ENCODE data around the gene RS1. TPM values are rescaled to one million over a fixed set of nuclear protein-coding genes. Genes with fewer than 3 reads are reported as not detected.

RS1 gene
- total RNA-seq, 2 donors from 2014 or later = not detected

- ATAC-seq (ENCODE audit: insufficient number of reproducible peaks, low FRiP score, low read depth) = no peak
- Histone ChIP-seq H3K4me3 (no peak overlapping the region), H3K27ac (no peak overlapping the region)
Observed at GRCh38 chrX:18692541-18692940, 20.6 kb upstream of the RS1 start.

GRCh38 chrX:18691431-18691830 is 19.5 kb upstream of the RS1 start:
- H3K4me1 ChIP-seq (ENCODE audit: control insufficient read depth in 1 of 2, low read depth in 2 of 2) = peaks cover 0 to under 1% of the 10 kb centered on the region in 2 donors
- TF ChIP-seq CTCF (IDR thresholded peaks at IDR 0.05) = no peak
- H3K4me3 ChIP-seq = no peak overlapping the region
- H3K27ac ChIP-seq = no peak overlapping the region
- no peaks in the 10 kb centered on the region for H3K27me3 ChIP-seq (replicated peaks; ENCODE audit: insufficient read depth)
- H3K36me3 ChIP-seq = no peaks in the 10 kb centered on the region
- no peaks in the 10 kb centered on the region for H3K9me3 ChIP-seq
- ATAC-seq (ENCODE audit: insufficient number of reproducible peaks, low FRiP score, low read depth) (no peak), DNase-seq (ENCODE audit: low spot score) (no peak)

More at GRCh38 chrX:18692541-18692940, 20.6 kb upstream of the RS1 start:
- Histone ChIP-seq H3K36me3 (no peaks in the 10 kb centered on the region), H3K4me1 (ENCODE audit: control insufficient read depth in 1 of 2, low read depth in 2 of 2) (no peaks in the 10 kb centered on the region), H3K9me3 (no peaks in the 10 kb centered on the region), H3K27me3 (replicated peaks; ENCODE audit: insufficient read depth) (no peaks in the 10 kb centered on the region)
- DNase-seq (ENCODE audit: low spot score) = no peak
- no peak for TF ChIP-seq CTCF (IDR thresholded peaks at IDR 0.05)

- ATAC-seq (ENCODE audit: insufficient number of reproducible peaks, low FRiP score, low read depth) = no peak
- no peak for TF ChIP-seq CTCF (IDR thresholded peaks at IDR 0.05)
- no peak overlapping the region for H3K27ac ChIP-seq
- no peaks in the 10 kb centered on the region for H3K9me3 ChIP-seq
- no peak overlapping the region for H3K4me3 ChIP-seq
- no peak for DNase-seq (ENCODE audit: low spot score)
- H3K27me3 ChIP-seq (replicated peaks; ENCODE audit: insufficient read depth) = no peaks in the 10 kb centered on the region
- peaks cover 0 to 8% of the 10 kb centered on the region in 2 donors for H3K4me1 ChIP-seq (ENCODE audit: control insufficient read depth in 1 of 2, low read depth in 2 of 2)
- H3K36me3 ChIP-seq = no peaks in the 10 kb centered on the region
Observed at GRCh38 chrX:18687856-18688495, 16.1 kb upstream of the RS1 start.

GRCh38 chrX:18682979-18683387 is 11.1 kb upstream of the RS1 start:
- Histone ChIP-seq H3K27ac (no peak overlapping the region), H3K36me3 (no peaks in the 10 kb centered on the region), H3K9me3 (no peaks in the 10 kb centered on the region), H3K4me3 (no peak overlapping the region), H3K4me1 (ENCODE audit: control insufficient read depth in 1 of 2, low read depth in 2 of 2) (peaks cover 0 to 8% of the 10 kb centered on the region in 2 donors), H3K27me3 (replicated peaks; ENCODE audit: insufficient read depth) (no peaks in the 10 kb centered on the region)
- no peak for TF ChIP-seq CTCF (IDR thresholded peaks at IDR 0.05)
- no peak for ATAC-seq (ENCODE audit: insufficient number of reproducible peaks, low FRiP score, low read depth)
- no peak for DNase-seq (ENCODE audit: low spot score)

GRCh38 chrX:18681996-18682395 is 10.1 kb upstream of the RS1 start:
- Histone ChIP-seq H3K4me3 (no peak overlapping the region), H3K4me1 (ENCODE audit: control insufficient read depth in 1 of 2, low read depth in 2 of 2) (peaks cover 0 to 8% of the 10 kb centered on the region in 2 donors), H3K9me3 (no peaks in the 10 kb centered on the region), H3K27me3 (replicated peaks; ENCODE audit: insufficient read depth) (no peaks in the 10 kb centered on the region), H3K36me3 (no peaks in the 10 kb centered on the region), H3K27ac (no peak overlapping the region)
- no peak for TF ChIP-seq CTCF (IDR thresholded peaks at IDR 0.05)
- ATAC-seq (ENCODE audit: insufficient number of reproducible peaks, low FRiP score, low read depth) = no peak
- DNase-seq (ENCODE audit: low spot score) = no peak
